Measurements from ENCODE around the gene NUF2. TPM values are rescaled to one million over a fixed set of nuclear protein-coding genes. Genes with fewer than 3 reads are reported as not detected.
"Not testable (repeated sequence)": the region's sequence is repeated elsewhere in the genome, so short reads cannot be mapped to it uniquely, and the experiment has no call there.

Gene NUF2
- total RNA-seq: 10 to 100 TPM; 43.3 to 43.5 TPM

- Mint-ChIP-seq H3K4me3 (peak within 1 kb of the TSS; percentile 89), H3K27ac (peak within 1 kb of the TSS; percentile 95), H3K36me3 (peaks cover under 1% of the 10 kb centered on the region), H3K27me3 (no peaks in the 10 kb centered on the region), H3K4me1 (peaks cover 12% of the 10 kb centered on the region), H3K9me3 (no peaks in the 10 kb centered on the region)
- peak; percentile 97 for DNase-seq
Measured at GRCh38 chr1:163321311-163322305, at the start of gene NUF2. Gene NUF2, plus strand, starts transcription at chr1:163321954. Its CDS starts 4,098 bp downstream, at chr1:163326052.

GRCh38 chr1:163273766-163274441 lies 47.9 kb upstream of the NUF2 start:
- peaks cover 7% of the 10 kb centered on the region for H3K4me1 Mint-ChIP-seq
- H3K4me3 Mint-ChIP-seq: no peak overlapping the region
- DNase-seq: no peak
- no peaks in the 10 kb centered on the region for H3K27me3 Mint-ChIP-seq
- H3K27ac Mint-ChIP-seq: no peak overlapping the region
- H3K9me3 Mint-ChIP-seq: peaks cover 10% of the 10 kb centered on the region
- peaks cover 53% of the 10 kb centered on the region for H3K36me3 Mint-ChIP-seq

- no peak overlapping the region for H3K4me3 Mint-ChIP-seq
- H3K9me3 Mint-ChIP-seq: peaks cover 20% of the 10 kb centered on the region
- peaks cover 64% of the 10 kb centered on the region for H3K36me3 Mint-ChIP-seq
- no peak for DNase-seq
- H3K27ac Mint-ChIP-seq: no peak overlapping the region
- no peaks in the 10 kb centered on the region for H3K27me3 Mint-ChIP-seq
- peaks cover 7% of the 10 kb centered on the region for H3K4me1 Mint-ChIP-seq
Measured at GRCh38 chr1:163275222-163275621, 46.5 kb upstream of the NUF2 start.

- peaks cover 36% of the 10 kb centered on the region for H3K9me3 Mint-ChIP-seq
- no peak overlapping the region for H3K4me3 Mint-ChIP-seq
- DNase-seq: no peak
- H3K4me1 Mint-ChIP-seq: no peaks in the 10 kb centered on the region
- H3K27ac Mint-ChIP-seq: no peak overlapping the region
- peaks cover 81% of the 10 kb centered on the region for H3K36me3 Mint-ChIP-seq
- H3K27me3 Mint-ChIP-seq: no peaks in the 10 kb centered on the region
Measured at GRCh38 chr1:163278602-163279001, 43.2 kb upstream of the NUF2 start.

- H3K27me3 Mint-ChIP-seq, H3K4me3 Mint-ChIP-seq, DNase-seq, H3K27ac Mint-ChIP-seq: not testable (repeated sequence)
- Mint-ChIP-seq H3K9me3 (peaks cover 18% of the 10 kb centered on the region), H3K36me3 (peaks cover 41% of the 10 kb centered on the region), H3K4me1 (peaks cover 11% of the 10 kb centered on the region)
Measured at GRCh38 chr1:163284867-163285266, 36.9 kb upstream of the NUF2 start.

- no peak for DNase-seq
- Mint-ChIP-seq H3K27me3 (no peaks in the 10 kb centered on the region), H3K4me1 (peaks cover 6% of the 10 kb centered on the region), H3K36me3 (peaks cover 36% of the 10 kb centered on the region), H3K27ac (no peak overlapping the region), H3K4me3 (no peak overlapping the region), H3K9me3 (peaks cover 7% of the 10 kb centered on the region)
Measured at GRCh38 chr1:163290025-163290640, 31.6 kb upstream of the NUF2 start.

GRCh38 chr1:163291461-163291860 lies 30.3 kb upstream of the NUF2 start:
- Mint-ChIP-seq H3K9me3 (peaks cover 7% of the 10 kb centered on the region), H3K27ac (no peak overlapping the region), H3K27me3 (no peaks in the 10 kb centered on the region), H3K4me3 (no peak overlapping the region), H3K36me3 (peaks cover 43% of the 10 kb centered on the region), H3K4me1 (peaks cover 6% of the 10 kb centered on the region)
- no peak for DNase-seq

- not testable (repeated sequence) for H3K4me3 Mint-ChIP-seq, H3K27ac Mint-ChIP-seq, DNase-seq, H3K9me3 Mint-ChIP-seq, H3K27me3 Mint-ChIP-seq, H3K4me1 Mint-ChIP-seq
- peaks cover 46% of the 10 kb centered on the region for H3K36me3 Mint-ChIP-seq
Measured at GRCh38 chr1:163292153-163292552, 29.6 kb upstream of the NUF2 start.

GRCh38 chr1:163293497-163293896 lies 28.3 kb upstream of the NUF2 start:
- not testable (repeated sequence) for DNase-seq, H3K27me3 Mint-ChIP-seq, H3K9me3 Mint-ChIP-seq, H3K27ac Mint-ChIP-seq, H3K4me1 Mint-ChIP-seq, H3K4me3 Mint-ChIP-seq
- peaks cover 44% of the 10 kb centered on the region for H3K36me3 Mint-ChIP-seq

- Mint-ChIP-seq H3K4me1 (no peaks in the 10 kb centered on the region), H3K9me3 (peaks cover 7% of the 10 kb centered on the region), H3K36me3 (peaks cover 54% of the 10 kb centered on the region), H3K4me3 (no peak overlapping the region), H3K27ac (no peak overlapping the region), H3K27me3 (no peaks in the 10 kb centered on the region)
- no peak for DNase-seq
Measured at GRCh38 chr1:163295949-163296348, 25.8 kb upstream of the NUF2 start.

- DNase-seq: no peak
- Mint-ChIP-seq H3K27ac (no peak overlapping the region), H3K4me1 (no peaks in the 10 kb centered on the region), H3K4me3 (no peak overlapping the region), H3K36me3 (peaks cover 50% of the 10 kb centered on the region), H3K27me3 (no peaks in the 10 kb centered on the region), H3K9me3 (peaks cover 7% of the 10 kb centered on the region)
Measured at GRCh38 chr1:163296504-163297263, 25.1 kb upstream of the NUF2 start.

GRCh38 chr1:163298365-163298764 lies 23.4 kb upstream of the NUF2 start:
- DNase-seq: no peak
- no peaks in the 10 kb centered on the region for H3K4me1 Mint-ChIP-seq
- H3K36me3 Mint-ChIP-seq: peaks cover 37% of the 10 kb centered on the region
- H3K4me3 Mint-ChIP-seq: no peak overlapping the region
- H3K9me3 Mint-ChIP-seq: peaks cover 2% of the 10 kb centered on the region
- H3K27ac Mint-ChIP-seq: no peak overlapping the region
- H3K27me3 Mint-ChIP-seq: no peaks in the 10 kb centered on the region

- DNase-seq: no peak
- peaks cover 37% of the 10 kb centered on the region for H3K36me3 Mint-ChIP-seq
- no peaks in the 10 kb centered on the region for H3K4me1 Mint-ChIP-seq
- no peak overlapping the region for H3K27ac Mint-ChIP-seq
- no peaks in the 10 kb centered on the region for H3K9me3 Mint-ChIP-seq
- H3K27me3 Mint-ChIP-seq: no peaks in the 10 kb centered on the region
- H3K4me3 Mint-ChIP-seq: no peak overlapping the region
Measured at GRCh38 chr1:163300568-163300967, 21.2 kb upstream of the NUF2 start.

GRCh38 chr1:163303561-163303960 lies 18.2 kb upstream of the NUF2 start:
- Mint-ChIP-seq H3K4me3 (no peak overlapping the region), H3K36me3 (peaks cover 29% of the 10 kb centered on the region), H3K27ac (no peak overlapping the region)

More at GRCh38 chr1:163303561-163303960, 18.2 kb upstream of the NUF2 start:
- DNase-seq: no peak
- Mint-ChIP-seq H3K27me3 (no peaks in the 10 kb centered on the region), H3K4me1 (no peaks in the 10 kb centered on the region), H3K9me3 (no peaks in the 10 kb centered on the region)

All from activated naive CD8-positive, alpha-beta T cell treated with anti-CD3 and anti-CD28 coated beads for 36 hours (primary cell).